Endothelial cell (in vitro differentiated cells): Measurements from ENCODE around the gene ITPK1. TPM values are rescaled to one million over a fixed set of nuclear protein-coding genes. Genes with fewer than 3 reads are reported as not detected.

ENCODE experiments used
- DNase-seq: peaks from one replicate; pipeline ENCODE4 v3.0.0; 2021; ENCODE audit warnings: low spot score
- H3K27ac Mint-ChIP-seq: one replicate; pipeline ENCODE4 v1.8.0; 2021; ENCODE audit warnings: mixed read lengths, inconsistent platforms; ENCODE audit not compliant: unreplicated experiment
- H3K27me3 Mint-ChIP-seq: one replicate; pipeline ENCODE4 v1.8.0; 2021; ENCODE audit warnings: mild to moderate bottlenecking, moderate library complexity, mixed read lengths, inconsistent platforms; ENCODE audit not compliant: unreplicated experiment
- H3K36me3 Mint-ChIP-seq: one replicate; pipeline ENCODE4 v1.8.0; 2021; ENCODE audit warnings: mild to moderate bottlenecking, low read depth, mixed read lengths, inconsistent platforms; ENCODE audit not compliant: unreplicated experiment
- H3K4me1 Mint-ChIP-seq: one replicate; pipeline ENCODE4 v1.8.0; 2021; ENCODE audit warnings: mild to moderate bottlenecking, mixed read lengths, inconsistent platforms; ENCODE audit not compliant: unreplicated experiment
- H3K4me3 Mint-ChIP-seq: one replicate; pipeline ENCODE4 v1.8.0; 2021; ENCODE audit warnings: mild to moderate bottlenecking, mixed read lengths, inconsistent platforms; ENCODE audit not compliant: unreplicated experiment
- H3K9me3 Mint-ChIP-seq: one replicate; pipeline ENCODE4 v1.8.0; 2021; ENCODE audit warnings: mixed read lengths, inconsistent platforms; ENCODE audit not compliant: unreplicated experiment
- total RNA-seq: library from RNA; stranded (reverse); fragmentation: NEBNext Ultra II Directional; extraction: Animal tissue kit (Norgen Biotek cat#: 25700); gene quantifications from one replicate; pipeline ENCODE4 v1.2.1, GENCODE V29; 2021; ENCODE audit not compliant: unreplicated experiment
- TF ChIP-seq, protein P1 (sequence below): fragments of 200-600 bp; sonication (generic); IDR thresholded peaks from one replicate; pipeline ENCODE4 v1.5.0; 2021; ENCODE audit warnings: antibody characterized with exemption; ENCODE audit not compliant: unreplicated experiment

The ITPK1 gene
- total RNA-seq, 1 donor from 2014 or later: 39.2 TPM

DNA sequence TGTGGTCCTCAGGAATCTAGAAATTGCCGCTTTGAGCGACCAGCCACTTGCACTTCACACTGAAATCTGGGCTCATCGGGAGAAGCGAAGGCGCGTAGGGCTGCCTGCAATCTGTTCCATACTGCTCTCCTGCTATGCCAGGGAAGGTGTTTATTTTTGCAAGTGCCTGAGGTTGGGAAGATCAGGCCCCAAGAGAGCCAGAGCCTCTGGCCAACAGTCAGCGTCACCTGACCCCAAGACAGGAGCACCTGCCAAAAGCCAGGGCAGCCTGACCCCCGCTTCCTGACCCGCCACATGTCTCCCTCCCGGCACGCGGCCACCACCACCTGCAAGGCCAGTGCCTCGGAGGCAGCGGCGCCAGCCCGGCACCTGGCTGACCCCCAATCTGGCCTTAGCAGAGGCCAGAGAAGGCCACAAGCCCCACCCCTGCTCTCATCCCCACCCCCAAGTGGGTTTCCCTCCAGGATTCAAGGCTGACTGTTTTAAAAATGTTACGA is 98.4 kb downstream of the ITPK1 start:
- Mint-ChIP-seq H3K9me3 (no peaks in the 10 kb centered on the region), H3K4me1 (peaks cover 8% of the 10 kb centered on the region), H3K27me3 (peaks cover 9% of the 10 kb centered on the region), H3K4me3 (no peak overlapping the region), H3K36me3 (peaks cover 5% of the 10 kb centered on the region), H3K27ac (peak overlapping the region; percentile 36)
- TF ChIP-seq, protein P1, sequence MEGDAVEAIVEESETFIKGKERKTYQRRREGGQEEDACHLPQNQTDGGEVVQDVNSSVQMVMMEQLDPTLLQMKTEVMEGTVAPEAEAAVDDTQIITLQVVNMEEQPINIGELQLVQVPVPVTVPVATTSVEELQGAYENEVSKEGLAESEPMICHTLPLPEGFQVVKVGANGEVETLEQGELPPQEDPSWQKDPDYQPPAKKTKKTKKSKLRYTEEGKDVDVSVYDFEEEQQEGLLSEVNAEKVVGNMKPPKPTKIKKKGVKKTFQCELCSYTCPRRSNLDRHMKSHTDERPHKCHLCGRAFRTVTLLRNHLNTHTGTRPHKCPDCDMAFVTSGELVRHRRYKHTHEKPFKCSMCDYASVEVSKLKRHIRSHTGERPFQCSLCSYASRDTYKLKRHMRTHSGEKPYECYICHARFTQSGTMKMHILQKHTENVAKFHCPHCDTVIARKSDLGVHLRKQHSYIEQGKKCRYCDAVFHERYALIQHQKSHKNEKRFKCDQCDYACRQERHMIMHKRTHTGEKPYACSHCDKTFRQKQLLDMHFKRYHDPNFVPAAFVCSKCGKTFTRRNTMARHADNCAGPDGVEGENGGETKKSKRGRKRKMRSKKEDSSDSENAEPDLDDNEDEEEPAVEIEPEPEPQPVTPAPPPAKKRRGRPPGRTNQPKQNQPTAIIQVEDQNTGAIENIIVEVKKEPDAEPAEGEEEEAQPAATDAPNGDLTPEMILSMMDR: no peak
- DNase-seq: no peak

DNA sequence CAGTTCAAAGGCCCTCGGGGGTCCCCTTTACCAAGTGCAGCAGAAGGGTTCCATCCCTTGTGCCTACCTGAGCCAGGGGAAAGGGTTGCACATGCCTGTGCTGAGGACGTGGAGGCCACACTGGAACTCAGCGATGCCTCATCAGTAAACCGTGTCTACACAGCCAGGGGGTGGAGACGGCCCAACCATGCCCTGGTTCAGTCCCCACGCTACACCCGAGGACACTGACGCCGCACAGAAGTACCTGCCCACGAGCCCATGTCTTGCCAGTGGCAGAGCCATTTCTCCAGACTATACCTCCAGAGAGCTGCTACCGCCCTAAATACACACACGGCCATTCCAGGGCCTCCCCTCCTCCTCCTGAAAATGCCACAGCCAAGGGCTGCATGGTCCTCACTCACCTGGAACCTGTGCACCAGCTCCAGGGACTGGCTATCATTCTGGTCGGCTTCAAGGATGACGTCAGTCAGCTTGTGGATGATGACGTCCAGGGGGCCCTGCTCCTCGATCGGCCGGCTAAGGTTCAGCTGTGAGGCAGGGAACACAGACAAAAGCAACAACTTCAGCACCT is 99.4 kb downstream of the ITPK1 start:
- Mint-ChIP-seq H3K9me3 (no peaks in the 10 kb centered on the region), H3K27ac (no peak overlapping the region), H3K36me3 (peaks cover 5% of the 10 kb centered on the region), H3K4me1 (peaks cover 8% of the 10 kb centered on the region), H3K4me3 (no peak overlapping the region), H3K27me3 (peaks cover 8% of the 10 kb centered on the region)
- TF ChIP-seq, protein P1: no peak
- no peak for DNase-seq

DNA sequence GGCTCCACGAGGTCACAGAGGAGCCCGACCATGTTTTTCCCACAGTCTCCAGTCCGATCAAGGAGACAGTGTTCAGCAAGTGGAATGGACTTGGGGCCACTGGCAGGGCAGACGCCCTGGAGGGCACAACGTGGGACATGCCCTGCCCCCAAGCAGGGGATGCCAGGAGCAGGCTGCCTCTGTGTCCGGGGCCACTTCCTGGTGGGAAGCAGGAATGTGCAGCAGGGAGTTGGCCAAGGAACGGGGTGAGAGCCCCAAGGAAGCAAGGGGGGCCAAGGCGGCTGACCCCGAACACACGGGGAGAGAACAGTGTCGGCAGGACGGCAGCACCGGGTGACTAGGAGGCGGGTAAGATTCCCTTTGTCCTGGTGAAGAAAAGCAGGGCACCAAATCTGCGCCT is 100.2 kb downstream of the ITPK1 start:
- peaks cover 9% of the 10 kb centered on the region for H3K4me1 Mint-ChIP-seq
- no peaks in the 10 kb centered on the region for H3K9me3 Mint-ChIP-seq
- TF ChIP-seq, protein P1: no peak

DNA sequence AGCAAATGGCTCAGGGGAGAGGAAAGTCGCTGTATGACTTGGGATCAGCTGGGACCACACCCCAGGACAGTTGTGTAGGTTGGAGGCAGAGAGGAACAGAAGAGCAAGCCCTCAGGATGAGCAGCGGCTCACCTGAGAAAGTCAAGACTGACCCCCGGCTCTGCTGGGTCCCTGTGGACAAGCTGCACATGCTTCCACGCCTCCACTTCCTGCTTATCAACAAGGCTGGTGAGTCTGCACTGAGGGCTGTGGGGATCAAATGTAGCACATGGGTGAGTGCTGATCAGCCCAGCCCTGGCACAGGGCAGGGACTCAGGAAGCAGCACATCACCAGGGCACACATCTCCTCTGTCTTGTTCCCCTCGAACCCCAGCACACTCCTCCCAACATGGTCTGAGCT is 100.7 kb downstream of the ITPK1 start:
- peaks cover 12% of the 10 kb centered on the region for H3K27me3 Mint-ChIP-seq

More for the DNA sequence above, 100.2 kb downstream of the ITPK1 start:
- Mint-ChIP-seq H3K36me3 (peaks cover 5% of the 10 kb centered on the region), H3K27me3 (peaks cover 8% of the 10 kb centered on the region), H3K4me3 (no peak overlapping the region), H3K27ac (no peak overlapping the region)
- no peak for DNase-seq

More for the DNA sequence above, 100.7 kb downstream of the ITPK1 start:
- no peak overlapping the region for H3K27ac Mint-ChIP-seq
- TF ChIP-seq, protein P1: no peak
- no peaks in the 10 kb centered on the region for H3K9me3 Mint-ChIP-seq
- peaks cover 5% of the 10 kb centered on the region for H3K36me3 Mint-ChIP-seq
- peaks cover 13% of the 10 kb centered on the region for H3K4me1 Mint-ChIP-seq
- no peak for DNase-seq
- H3K4me3 Mint-ChIP-seq: no peak overlapping the region
